Suprapubic skin (tissue), 4 donors: Measurements from ENCODE around the gene LOXHD1. TPM values are rescaled to one million over a fixed set of nuclear protein-coding genes. Genes with fewer than 3 reads are reported as not detected.

Experiments
- DNase-seq, 2 donors: peaks; one replicate each; pipeline ENCODE4 v3.0.0-alpha.2; 2019; ENCODE audit warnings: low spot score in 2 of 2
- H3K27ac ChIP-seq: fragments of 200-600 bp; sonication (generic); one replicate; pipeline ENCODE4 v1.5.1; 2019
- H3K27me3 ChIP-seq: fragments of 200-600 bp; sonication (generic); one replicate; pipeline ENCODE4 v1.5.1; 2019
- H3K36me3 ChIP-seq: fragments of 200-600 bp; sonication (generic); one replicate; pipeline ENCODE4 v1.5.1; 2019
- H3K4me1 ChIP-seq: fragments of 200-600 bp; sonication (generic); one replicate; pipeline ENCODE4 v1.5.1; 2019
- H3K4me3 ChIP-seq: fragments of 200-600 bp; sonication (generic); one replicate; pipeline ENCODE4 v1.5.1; 2019; ENCODE audit warnings: mild to moderate bottlenecking
- H3K9me3 ChIP-seq: fragments of 200-600 bp; sonication (generic); one replicate; pipeline ENCODE4 v1.5.1; 2019
- EP300 ChIP-seq: sonication (generic); formaldehyde crosslinking; IDR thresholded peaks from one replicate; pipeline ENCODE4 v1.6.1; 2017; ENCODE audit warnings: antibody characterized with exemption
- POLR2A ChIP-seq, 2 donors: fragments of 450-650 bp; IDR thresholded peaks; one replicate each; pipeline ENCODE4 v1.6.1; 2017; ENCODE audit warnings: antibody characterized with exemption in 2 of 2, mild to moderate bottlenecking in 2 of 2, moderate library complexity in 2 of 2
- POLR2AphosphoS5 ChIP-seq, 3 donors: sonication (generic); formaldehyde crosslinking; IDR thresholded peaks; one replicate each; pipeline ENCODE4 v1.6.1; 2017; ENCODE audit warnings: antibody characterized with exemption in 3 of 3
- WGBS: methylation state at CpG from one replicate; pipeline ENCODE4 v1.1.5; 2018; 5-methylcytosine and 5-hydroxymethylcytosine counted together
- total RNA-seq, 4 donors: library from RNA; depleted of rRNA; stranded (reverse); fragments of >200 nt; gene quantifications; one replicate each; pipeline ENCODE4 v1.1.0, GENCODE V29; 2016
- TF ChIP-seq, protein P1 (sequence below), 2 donors: fragments of 200-600 bp in 1 of 2; fragments of 450-650 bp in 1 of 2; sonication (generic) in 1 of 2; IDR thresholded peaks; one replicate each; pipeline ENCODE4 v1.5.1; 2016 to 2019; ENCODE audit warnings: antibody characterized with exemption in 2 of 2, mild to moderate bottlenecking in 1 of 2, moderate library complexity in 1 of 2

Gene LOXHD1
- total RNA-seq, 4 donors from 2014 or later: 0.16 to 0.30 (median 0.18) TPM; not detected in 1

DNA sequence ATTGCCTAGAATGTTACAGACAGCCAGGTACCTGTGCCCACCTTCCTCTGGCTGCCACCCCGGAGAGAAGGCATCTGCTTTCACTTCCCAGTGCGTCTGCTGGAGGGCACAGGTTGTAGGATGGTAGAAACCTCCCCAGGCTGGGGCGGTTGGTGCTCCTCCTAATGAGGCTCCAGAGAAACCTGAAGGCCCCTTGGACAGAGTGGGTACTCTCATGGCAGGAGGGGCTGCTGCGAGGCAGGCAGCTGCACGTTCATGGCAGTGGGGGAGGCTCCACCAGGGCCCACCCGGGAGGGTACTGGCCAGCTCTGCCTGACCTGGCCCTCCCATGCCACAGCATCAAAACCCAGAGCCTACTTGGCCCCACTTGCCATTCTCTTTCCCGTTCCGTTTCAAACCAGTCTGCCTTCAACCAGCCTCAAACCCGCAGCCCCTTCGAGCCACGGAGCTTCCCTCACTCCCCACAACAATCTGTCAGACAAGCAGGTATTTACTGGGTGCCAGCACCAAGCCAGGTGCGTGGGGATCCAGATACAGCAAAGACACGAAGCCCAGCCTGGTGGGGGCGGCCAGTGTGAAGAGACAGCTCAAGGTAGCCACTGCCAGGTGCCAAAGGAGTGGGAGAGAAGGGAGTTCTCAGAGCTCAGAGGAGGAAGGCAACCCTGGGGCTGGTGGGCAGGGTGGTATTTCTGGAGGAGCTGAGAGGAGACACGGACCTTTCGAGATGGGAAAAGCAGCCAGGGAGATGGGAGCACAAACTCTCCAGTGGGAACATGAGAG is 229.6 kb downstream of the LOXHD1 start:
- Histone ChIP-seq H3K4me1 (peaks cover 7% of the 10 kb centered on the region), H3K9me3 (no peaks in the 10 kb centered on the region), H3K36me3 (no peaks in the 10 kb centered on the region), H3K4me3 (no peak overlapping the region), H3K27ac (no peak overlapping the region), H3K27me3 (no peaks in the 10 kb centered on the region)
- 81% methylated on average over 12 of the region's 16 CpGs for whole genome bisulfite sequencing
- DNase-seq: no peak
- TF ChIP-seq POLR2AphosphoS5 (IDR thresholded peaks at IDR 0.05) (no peak), POLR2A (IDR thresholded peaks at IDR 0.05) (no peak), EP300 (no peak)
- TF ChIP-seq, protein P1, sequence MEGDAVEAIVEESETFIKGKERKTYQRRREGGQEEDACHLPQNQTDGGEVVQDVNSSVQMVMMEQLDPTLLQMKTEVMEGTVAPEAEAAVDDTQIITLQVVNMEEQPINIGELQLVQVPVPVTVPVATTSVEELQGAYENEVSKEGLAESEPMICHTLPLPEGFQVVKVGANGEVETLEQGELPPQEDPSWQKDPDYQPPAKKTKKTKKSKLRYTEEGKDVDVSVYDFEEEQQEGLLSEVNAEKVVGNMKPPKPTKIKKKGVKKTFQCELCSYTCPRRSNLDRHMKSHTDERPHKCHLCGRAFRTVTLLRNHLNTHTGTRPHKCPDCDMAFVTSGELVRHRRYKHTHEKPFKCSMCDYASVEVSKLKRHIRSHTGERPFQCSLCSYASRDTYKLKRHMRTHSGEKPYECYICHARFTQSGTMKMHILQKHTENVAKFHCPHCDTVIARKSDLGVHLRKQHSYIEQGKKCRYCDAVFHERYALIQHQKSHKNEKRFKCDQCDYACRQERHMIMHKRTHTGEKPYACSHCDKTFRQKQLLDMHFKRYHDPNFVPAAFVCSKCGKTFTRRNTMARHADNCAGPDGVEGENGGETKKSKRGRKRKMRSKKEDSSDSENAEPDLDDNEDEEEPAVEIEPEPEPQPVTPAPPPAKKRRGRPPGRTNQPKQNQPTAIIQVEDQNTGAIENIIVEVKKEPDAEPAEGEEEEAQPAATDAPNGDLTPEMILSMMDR (IDR thresholded peaks at IDR 0.05): no peak

Other genes starting within 250 kb of the LOXHD1 start
- gene ST8SIA5, start 99.8 kb upstream of the LOXHD1 start, total RNA-seq: not detected